Colon (tissue), 2 donors: ENCODE results near the gene U2AF2.

ENCODE experiments used
- FAIRE-seq: peaks from 2 replicates; lab custom pipeline; 2012; peaks lifted over from hg19 to GRCh38; lab: Jason Lieb, UNC
- donor health status: control.
- donor health status: control.

U2AF2 gene

DNA sequence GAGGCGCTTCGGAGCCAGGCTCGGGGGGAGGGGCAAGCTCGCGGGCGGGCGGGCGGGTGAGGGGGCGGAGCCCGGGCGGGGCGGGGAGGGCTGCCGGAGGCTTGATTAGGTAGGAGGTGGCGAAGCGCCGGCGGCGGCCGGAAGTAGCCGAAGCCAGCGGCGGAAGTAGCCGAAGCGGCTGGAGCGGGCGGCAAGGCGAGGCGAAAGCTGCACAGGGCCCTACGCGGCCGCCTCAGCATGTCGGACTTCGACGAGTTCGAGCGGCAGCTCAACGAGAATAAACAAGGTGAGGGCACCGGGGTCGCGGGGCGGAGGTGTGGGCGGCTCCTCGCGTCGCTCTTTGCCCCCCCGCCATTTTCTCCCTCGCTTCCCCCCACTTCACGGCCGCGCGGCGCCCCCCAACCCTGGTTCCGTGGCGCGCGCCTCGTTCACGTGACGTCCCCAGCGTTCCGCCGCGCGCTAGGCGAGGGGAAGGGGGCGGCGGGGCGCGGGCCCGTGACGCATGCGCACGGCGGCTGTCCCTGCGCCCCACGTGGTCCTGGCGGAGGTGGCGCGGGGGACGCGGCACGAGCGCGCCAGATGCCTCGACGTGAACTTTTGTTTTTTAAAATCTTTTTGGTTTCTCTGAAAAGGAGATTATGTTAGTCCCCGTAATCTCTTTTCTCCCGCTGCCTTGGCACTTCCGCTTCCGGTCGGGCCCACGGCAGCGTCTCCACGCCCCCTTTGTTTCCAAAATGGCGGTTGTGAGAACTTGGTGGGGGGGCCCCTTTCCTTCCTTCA, at the start of gene U2AF2:
U2AF2 (plus strand) TSS at position 168 of the 780 bp plus-strand sequence; CDS start at position 238, 70 bp downstream.
- FAIRE-seq: no peak

DNA sequence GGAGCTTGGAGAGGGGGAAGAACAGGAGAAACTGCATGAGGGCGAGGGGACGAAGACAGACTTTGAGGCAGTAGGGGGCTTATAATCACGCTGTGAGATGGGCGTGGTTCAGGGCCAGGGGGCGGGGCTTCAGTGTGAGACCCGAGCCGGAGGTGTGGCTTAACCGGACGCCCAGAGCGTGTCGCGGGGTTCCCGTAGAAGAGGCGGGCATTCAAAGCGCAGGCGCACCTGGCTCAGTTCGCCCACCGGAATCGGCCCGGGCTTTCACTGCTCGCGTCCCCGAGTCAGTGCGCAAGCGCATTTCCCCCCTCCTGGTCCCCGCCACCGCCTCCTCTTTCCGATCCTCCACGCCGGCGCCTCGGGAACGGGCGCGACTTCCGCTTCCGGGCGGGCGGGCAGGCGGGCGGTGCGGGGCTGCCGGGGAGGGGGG, 49.6 kb upstream of the U2AF2 start:
- no peak for FAIRE-seq

DNA sequence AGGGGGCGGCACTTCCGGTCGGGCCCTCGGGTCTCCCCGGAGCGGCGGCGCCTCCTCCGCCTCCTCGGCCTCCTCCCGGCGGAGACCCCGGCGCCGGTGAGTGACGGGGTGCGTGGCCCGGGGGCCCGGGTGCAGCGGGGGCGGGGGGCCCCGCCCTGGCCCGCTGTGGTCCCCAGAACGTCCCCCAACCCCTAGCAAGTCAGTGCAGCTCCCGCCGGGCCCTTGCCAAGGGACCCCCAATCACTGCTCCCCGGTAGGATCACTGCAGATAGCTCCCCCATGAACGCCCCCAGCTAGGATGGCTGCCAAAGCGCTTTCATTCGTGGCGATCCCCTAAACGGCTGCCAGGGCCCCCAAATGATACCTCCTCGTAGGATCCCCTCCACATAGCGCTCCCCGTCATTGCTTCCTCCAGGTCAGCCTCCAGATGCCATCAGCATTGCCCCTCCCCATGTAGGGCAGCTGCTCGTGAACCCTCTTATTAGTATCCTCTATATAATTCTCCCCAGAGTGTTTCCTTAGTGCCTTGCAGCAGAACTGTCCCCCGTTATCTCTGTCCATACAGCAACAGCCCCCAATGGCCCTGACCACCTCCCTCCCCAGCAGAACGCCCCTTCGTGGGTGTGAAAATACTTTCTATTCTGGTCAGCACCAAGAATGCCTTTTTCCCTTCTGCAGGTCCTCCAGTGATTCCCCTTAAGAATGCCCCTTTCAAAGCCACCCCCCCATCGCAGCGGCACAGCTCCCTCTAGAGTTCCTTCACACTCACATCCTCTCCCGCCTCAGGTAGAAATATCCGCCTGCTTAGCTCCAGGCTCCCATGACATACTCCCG, 49.0 kb upstream of the U2AF2 start, which contains the start of gene ZNF865:
ZNF865 (plus strand) TSS at position 11 of the 834 bp plus-strand sequence. CDS start 7,972 bp downstream, outside the sequence.
- no peak for FAIRE-seq

DNA sequence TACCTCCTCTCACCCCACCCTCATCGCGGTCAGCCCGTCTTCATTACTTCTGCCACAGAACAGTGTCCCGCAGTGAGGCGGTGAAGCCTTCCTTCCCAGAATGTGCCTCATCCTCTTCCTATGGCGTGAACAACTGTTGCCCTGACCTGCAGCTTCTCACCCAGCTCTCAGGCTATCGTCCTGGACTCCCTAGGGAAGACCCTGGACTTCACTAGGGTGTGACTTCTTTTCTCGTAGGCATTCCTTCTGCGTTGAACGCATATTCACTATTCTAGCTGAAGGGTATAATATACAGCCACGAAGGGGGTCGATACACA, 48.4 kb upstream of the U2AF2 start:
- no peak for FAIRE-seq

DNA sequence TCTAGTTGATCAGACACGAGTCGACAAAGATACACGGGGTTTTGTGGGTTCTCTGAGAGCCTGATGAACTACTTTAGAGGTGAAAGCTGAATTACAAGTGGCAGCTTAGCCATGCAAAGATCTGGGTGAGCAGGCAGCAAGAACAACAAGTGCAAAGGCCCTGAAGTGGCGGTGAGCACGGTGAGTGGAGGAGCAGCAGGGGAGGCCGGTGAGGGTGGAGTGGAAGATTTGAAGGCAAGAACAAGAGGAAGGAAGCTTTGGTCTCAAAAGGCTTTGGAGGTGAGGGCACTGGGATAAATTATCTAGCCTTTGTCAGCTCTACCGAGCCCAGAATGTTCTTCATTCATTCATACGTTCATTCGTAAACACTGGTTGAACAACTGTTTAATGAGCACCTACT, 48.0 kb upstream of the U2AF2 start:
- no peak for FAIRE-seq

DNA sequence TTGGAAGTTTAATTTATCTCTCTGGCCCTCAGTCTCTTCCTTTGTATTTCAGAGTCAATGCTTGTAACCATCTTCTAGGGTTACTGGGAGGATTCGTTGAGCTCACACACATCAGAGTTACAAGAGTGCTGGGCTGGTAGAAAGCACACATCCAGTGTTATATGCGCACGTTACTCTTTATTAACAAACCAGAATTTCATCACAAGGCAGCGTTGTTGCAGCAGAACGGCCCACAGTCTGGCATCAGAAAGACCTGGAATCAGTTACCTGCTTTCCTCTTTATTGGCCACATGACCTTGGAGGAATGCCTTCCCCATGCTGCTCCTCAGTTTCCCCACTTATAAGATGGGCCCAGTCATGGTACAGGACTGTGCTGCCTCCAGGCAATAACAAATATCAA, 45.5 kb upstream of the U2AF2 start:
- no peak for FAIRE-seq

DNA sequence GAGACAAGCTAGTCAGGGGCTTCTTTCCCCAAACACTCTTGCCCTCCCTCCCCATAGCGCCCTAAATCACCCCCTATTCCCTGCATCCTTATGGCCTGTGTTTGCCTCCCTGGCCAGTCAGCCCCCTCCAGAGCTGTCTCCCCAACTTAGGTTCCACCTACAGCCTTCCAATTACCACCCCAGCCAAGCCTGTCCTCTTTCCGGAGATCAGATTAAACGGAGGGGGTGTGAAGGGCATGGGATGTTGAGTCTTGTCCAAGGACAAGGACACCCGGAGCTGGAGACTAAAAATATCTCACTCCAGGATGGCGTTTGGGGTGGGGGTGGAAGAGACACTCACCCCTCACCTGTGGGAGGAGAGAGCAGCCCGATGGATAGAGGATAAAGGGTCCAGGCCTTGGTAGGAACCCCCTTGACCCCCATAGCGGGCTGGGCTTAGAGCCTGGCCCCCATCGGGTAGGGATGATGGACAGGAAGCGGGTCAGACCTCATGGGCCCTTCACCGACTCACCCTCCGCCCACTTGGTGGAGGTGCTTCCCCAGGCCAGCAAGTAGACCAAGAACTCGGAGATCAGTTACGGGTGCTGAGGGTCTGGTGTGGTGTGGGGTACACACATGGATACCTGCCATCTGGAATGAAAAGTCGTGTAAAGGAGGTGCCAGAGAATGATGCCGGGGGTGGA, 43.4 kb upstream of the U2AF2 start:
- no peak for FAIRE-seq

DNA sequence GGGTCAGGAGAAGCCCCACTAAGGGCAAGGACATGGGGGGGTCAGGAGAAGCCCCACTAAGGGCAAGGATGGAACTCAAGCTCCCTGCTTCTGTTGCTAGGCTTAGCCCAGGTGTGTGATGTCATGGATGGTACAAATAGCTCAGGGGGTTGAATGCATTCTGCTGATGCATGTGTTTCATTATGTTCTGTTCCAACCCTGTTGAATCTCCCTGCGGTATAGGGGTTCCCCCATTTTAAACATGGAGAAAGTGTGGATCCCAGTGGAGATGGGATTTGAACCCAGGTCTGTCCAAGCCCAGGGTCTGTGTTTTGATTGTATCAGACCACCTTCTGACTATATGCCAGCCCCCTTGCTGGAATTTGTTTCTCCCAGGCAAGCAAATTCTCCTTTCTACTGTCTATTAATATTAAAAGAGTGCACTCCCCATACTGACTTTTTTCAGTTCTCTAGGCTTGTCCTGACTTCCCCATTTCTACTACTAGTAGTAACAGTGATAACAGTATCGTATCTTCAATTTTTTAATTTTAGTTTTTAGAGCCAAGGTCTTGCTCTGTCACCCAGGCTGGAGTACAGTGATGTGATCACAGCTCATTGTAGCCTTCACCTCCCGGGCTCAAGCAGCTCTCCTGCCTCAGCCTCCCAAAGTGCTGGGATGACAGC, 42.7 kb upstream of the U2AF2 start:
- FAIRE-seq: no peak

DNA sequence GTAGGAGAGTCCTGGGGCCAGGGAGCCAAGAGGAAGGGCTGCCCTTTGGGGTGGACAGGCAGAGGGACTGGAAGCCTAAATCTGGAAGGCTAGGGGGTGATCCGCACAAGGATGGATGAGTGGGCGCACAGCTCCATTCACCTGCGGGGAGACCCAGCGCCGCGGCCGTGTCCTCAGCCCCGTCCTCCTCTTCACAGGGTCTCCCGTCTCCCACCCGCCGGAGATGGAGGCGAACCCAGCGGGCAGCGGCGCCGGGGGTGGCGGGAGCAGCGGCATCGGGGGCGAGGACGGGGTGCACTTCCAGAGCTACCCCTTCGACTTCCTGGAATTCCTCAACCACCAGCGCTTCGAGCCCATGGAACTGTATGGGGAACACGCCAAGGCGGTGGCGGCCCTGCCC, 41.4 kb upstream of the U2AF2 start:
- no peak for FAIRE-seq

DNA sequence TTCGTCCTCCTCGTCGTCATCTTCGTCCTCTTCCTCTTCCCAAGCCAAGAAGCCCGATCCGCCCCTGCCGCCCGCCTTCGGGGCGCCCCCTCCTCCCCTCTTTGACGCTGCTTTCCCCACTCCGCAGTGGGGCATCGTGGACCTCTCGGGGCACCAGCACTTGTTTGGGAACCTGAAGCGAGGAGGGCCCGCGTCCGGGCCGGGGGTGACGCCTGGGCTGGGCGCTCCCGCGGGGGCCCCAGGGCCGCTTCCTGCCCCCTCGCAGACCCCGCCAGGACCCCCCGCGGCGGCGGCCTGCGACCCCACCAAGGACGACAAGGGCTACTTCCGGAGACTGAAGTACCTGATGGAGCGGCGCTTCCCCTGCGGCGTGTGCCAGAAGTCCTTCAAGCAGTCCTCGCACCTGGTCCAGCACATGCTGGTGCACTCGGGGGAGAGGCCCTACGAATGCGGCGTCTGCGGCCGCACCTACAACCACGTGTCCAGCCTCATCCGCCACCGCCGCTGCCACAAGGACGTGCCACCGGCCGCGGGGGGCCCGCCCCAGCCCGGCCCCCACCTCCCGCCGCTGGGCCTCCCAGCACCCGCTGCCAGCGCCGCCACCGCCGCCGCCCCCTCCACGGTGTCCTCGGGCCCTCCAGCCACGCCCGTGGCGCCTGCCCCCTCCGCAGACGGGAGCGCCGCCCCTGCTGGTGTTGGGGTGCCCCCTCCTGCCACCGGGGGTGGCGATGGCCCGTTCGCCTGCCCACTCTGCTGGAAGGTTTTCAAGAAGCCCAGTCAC, 40.7 kb upstream of the U2AF2 start:
- no peak for FAIRE-seq

DNA sequence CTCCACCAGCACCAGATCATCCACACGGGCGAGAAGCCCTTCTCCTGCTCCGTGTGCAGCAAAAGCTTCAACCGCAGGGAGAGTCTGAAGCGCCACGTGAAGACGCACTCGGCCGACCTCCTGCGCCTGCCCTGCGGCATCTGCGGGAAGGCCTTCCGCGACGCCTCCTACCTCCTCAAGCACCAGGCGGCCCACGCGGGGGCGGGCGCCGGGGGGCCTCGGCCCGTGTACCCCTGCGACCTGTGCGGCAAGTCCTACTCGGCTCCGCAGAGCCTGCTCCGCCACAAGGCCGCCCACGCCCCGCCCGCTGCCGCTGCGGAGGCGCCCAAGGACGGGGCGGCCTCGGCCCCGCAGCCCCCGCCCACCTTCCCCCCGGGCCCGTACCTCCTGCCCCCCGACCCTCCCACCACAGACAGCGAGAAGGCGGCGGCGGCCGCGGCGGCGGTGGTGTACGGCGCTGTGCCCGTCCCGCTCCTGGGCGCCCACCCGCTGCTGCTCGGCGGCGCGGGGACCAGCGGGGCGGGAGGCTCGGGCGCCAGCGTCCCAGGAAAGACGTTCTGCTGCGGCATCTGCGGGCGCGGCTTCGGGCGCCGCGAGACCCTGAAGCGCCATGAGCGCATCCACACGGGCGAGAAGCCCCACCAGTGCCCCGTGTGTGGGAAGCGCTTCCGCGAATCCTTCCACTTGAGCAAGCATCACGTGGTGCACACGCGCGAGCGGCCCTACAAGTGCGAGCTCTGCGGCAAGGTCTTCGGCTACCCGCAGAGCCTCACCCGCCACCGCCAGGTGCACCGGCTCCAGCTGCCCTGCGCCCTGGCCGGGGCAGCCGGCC, 39.9 kb upstream of the U2AF2 start:
- FAIRE-seq: no peak

DNA sequence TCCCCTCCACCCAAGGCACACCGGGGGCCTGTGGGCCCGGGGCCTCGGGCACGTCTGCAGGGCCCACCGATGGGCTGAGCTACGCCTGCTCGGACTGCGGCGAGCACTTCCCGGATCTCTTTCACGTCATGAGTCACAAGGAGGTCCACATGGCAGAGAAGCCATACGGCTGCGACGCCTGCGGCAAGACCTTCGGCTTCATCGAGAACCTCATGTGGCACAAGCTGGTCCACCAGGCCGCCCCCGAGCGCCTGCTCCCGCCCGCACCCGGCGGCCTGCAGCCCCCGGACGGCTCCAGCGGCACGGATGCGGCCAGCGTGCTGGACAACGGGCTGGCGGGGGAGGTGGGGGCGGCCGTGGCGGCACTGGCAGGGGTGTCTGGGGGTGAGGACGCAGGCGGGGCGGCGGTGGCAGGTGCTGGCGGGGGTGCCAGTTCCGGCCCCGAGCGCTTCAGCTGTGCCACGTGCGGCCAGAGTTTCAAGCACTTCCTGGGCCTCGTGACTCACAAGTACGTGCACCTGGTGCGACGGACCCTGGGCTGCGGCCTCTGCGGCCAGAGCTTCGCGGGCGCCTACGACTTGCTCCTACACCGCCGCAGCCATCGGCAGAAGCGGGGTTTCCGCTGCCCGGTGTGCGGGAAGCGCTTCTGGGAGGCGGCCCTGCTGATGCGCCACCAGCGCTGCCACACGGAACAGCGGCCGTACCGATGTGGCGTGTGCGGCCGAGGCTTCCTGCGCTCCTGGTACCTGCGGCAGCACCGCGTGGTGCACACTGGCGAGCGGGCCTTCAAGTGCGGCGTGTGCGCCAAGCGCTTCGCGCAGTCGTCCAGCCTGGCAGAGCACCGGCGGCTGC, 39.1 kb upstream of the U2AF2 start:
- no peak for FAIRE-seq

DNA sequence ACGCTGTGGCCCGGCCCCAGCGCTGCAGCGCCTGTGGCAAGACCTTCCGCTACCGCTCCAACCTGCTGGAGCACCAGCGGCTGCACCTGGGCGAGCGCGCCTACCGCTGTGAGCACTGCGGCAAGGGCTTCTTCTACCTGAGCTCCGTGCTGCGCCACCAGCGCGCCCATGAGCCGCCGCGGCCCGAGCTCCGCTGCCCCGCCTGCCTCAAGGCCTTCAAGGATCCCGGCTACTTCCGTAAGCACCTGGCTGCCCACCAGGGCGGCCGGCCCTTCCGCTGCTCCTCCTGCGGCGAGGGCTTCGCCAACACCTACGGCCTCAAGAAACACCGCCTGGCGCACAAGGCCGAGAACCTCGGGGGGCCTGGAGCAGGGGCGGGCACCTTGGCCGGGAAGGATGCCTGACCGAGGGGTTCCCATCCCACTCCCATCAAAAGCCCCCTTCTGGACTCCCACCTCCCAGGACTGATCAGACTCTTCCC, 38.4 kb upstream of the U2AF2 start:
- no peak for FAIRE-seq

DNA sequence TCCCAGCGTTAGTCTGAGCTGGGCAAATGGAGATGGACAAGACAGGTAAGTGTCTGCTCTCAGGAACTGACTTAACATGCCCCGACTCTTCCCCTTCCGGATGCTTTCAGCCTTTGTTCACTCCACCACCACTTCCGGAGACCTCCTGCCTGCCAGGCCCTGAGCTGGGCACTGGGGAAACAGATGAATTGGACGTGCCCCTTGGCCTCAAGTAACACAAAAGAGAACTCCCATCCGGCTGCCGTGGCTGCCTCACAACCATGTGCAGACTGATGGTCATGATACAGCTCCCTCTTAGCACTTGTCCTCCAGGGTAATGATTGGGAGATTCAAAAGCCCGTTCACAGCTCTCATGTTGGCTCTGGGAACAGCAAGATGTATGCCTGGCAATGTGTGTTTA, 37.4 kb upstream of the U2AF2 start:
- no peak for FAIRE-seq

DNA sequence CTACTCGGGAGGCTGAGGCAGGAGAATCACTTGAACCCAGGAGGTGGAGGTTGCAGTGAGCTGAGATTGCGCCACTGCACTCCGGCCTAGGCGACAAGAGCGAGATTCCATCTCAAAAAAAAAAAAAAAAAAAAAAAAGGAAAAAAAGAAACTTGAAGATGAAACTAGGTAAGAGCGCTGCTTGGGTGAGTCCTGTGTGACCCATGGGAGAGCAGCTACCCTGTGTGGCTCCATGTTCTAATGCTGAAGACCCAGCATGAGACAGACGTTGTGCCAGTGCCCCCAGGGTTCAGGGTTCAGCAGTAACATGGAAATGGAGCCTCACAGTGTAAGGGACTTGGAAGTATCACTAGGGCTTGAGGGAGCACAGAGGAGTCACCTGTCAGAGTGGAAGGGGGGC, 36.4 kb upstream of the U2AF2 start:
- FAIRE-seq: no peak

DNA sequence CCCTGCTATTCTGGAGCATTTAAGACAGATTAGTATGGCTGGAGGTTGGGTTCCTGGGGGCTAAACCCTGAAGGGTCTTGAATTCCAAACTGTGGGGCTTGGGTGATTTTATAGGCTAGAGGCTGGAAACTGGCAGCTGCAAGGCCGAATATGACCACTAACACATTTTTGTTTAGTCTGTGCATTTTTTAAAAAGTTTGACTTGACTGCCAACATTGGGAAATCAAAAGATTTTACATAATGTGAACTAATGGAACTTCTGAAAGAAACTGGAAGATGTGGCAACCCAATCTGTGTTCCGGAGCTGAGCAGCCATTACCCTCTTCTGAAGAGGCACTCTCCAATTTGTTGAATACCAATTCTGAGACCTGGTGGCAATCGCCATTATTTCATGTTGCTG, 35.5 kb upstream of the U2AF2 start:
- no peak for FAIRE-seq

DNA sequence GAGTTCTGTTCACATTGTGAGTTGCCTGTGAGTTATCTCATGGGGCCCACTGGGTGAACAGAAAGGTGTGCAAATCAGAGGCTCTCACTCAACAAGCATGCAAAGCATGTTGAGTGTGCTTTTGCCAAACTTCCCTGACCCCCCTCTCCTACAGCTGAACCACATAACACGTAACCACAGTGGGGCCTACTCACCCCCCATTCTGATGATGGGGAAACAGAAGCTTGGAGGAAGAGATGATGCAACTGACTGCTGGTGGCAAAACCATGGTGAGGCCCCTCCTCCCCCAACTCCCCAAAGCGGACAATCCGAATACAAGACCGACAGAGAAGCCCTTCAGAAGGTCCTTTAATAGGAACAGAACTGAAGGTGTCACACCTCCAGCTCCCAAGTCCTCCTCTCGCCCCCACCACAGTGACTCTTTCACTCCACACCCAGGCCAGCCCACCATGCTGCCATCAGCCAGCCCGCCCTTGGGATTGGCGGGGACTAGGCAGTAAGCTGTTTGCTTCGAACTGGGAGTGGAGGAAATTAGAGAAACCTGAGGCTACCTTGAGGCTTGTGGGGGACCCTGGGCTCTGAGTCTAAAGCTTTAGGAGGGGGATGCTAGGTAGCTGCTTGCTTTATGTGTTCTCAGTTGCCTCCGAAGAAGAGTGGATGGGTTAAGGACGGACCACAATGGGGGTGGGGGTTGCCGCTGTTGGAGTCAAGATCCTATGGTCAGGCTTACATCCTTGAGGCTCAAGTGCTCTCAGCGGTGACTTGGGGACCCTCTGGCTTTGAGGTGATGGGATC, 34.2 kb upstream of the U2AF2 start:
- FAIRE-seq: no peak

DNA sequence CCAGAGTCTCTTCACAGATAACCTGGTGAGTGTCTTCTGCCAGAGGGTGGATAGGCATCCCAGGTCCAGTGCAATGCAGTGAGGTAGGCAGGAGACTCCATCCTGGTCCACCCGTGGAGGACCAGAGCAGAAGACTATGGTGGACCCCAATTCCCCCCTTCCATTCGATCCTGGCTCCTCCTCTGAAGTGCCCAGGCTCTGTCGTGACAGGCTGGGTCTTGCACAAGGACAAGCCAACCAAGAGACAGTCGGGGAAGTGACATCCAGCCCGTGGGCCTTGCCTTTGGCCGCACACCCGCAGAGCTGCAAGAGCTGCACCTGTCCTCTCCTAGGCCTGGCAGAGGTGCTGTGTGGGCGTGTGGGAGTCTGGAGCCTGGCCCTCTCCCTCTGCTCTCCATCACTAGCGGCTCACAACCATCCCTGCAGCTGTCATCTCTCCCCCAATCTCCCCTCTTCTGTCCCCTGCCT, 33.6 kb upstream of the U2AF2 start:
- no peak for FAIRE-seq
